Activated naive CD4-positive, alpha-beta T cell treated with anti-CD3 and anti-CD28 coated beads for 36 hours (primary cell): ENCODE results near the gene SLC22A13. TPM values are rescaled to one million over a fixed set of nuclear protein-coding genes. Genes with fewer than 3 reads are reported as not detected.
"Not testable (repeated sequence)": the region's sequence is repeated elsewhere in the genome, so short reads cannot be mapped to it uniquely, and the experiment has no call there.

Source experiments
- CTCF ChIA-PET: fragments of 350-600 bp; sonication (Branson Sonifier 250); formaldehyde crosslinking; loops from one replicate; lab custom pipeline; 2021; ENCODE audit warnings: antibody characterized with exemption; lab: Charles Lee
- DNase-seq: peaks from one replicate; pipeline ENCODE4 v3.0.0-alpha.2; 2020
- H3K27ac Mint-ChIP-seq: one replicate; pipeline ENCODE4 v1.8.0; 2021; ENCODE audit warnings: mild to moderate bottlenecking, mixed read lengths
- H3K27me3 Mint-ChIP-seq: one replicate; pipeline ENCODE4 v1.8.0; 2021; ENCODE audit warnings: low read depth, mixed read lengths
- H3K36me3 Mint-ChIP-seq: one replicate; pipeline ENCODE4 v1.8.0; 2021; ENCODE audit warnings: low read depth, mixed read lengths
- H3K4me1 Mint-ChIP-seq: one replicate; pipeline ENCODE4 v1.8.0; 2021; ENCODE audit warnings: low read depth, mixed read lengths
- H3K4me3 Mint-ChIP-seq: one replicate; pipeline ENCODE4 v1.8.0; 2021; ENCODE audit warnings: mild to moderate bottlenecking, moderate library complexity, mixed read lengths
- H3K9me3 Mint-ChIP-seq: one replicate; pipeline ENCODE4 v1.8.0; 2021; ENCODE audit warnings: mixed read lengths
- intact Hi-C: fragments of 100-400 bp; cut with micrococcal nuclease; formaldehyde crosslinking; loops from one replicate; pipeline ENCODE4 v1.15.1; 2023
- total RNA-seq, 2 experiments: library from RNA; stranded (reverse); gene quantifications; one replicate each; pipeline ENCODE4 v1.2.3, GENCODE V29; 2021

The SLC22A13 gene
- total RNA-seq, 2 experiments from 2014 or later, result not detected

DNA sequence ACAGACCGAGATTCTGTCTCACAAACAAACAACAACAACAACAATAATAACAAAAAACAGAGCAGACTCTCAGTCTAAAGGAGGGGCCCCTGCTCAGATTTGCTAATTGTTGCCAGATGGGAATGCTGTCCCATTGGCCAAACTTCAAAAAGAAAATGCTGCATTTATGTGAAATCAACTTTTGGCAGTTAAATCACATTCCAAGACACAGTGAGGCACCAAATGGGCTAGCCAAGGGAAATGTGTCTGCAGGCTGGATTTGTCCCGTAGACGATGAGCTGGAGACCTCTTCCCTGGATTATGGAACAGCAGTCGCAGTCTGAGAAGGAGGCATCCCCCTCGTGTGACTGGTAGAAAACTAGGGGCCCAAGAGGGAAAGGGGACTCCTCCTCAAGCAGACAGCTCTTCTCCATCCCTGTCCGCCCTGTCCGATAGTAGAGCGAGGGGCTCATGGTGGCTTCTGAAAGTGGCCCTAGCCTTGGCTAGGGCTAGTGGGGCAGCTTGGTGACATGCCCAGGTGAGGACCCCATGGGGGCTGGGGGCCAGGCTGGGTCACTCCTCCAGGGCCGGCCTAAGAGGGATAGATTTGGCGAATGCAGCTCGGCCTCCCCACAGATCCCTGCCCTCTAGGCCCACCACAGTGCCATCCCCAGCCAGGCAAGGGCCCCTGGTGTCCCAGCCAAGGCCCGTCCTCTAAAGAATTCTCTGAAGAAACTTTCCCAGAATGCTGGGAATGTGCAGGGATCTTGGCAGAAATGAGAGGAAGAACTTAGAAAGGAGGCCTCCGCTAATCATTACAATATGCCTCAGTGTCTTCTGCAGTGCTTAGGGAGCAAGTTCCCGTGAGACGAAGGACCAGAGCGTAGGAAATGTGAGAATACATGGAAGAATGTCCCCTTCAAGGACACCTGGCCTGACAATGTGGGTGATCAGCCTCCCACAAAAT lies 18.5 kb downstream of the SLC22A13 start:
- DNase-seq, result no peak
- H3K27me3 Mint-ChIP-seq, result no peaks in the 10 kb centered on the region
- no peak overlapping the region for H3K27ac Mint-ChIP-seq
- H3K4me3 Mint-ChIP-seq, result no peak overlapping the region
- intact Hi-C loops, result loop anchor here (5.0 kb wide), 1 partner anchor 167 kb away; no protein-coding TSS in a partner anchor
- H3K4me1 Mint-ChIP-seq, result no peaks in the 10 kb centered on the region
- CTCF ChIA-PET, result no interaction called here
- H3K9me3 Mint-ChIP-seq, result no peaks in the 10 kb centered on the region
- no peaks in the 10 kb centered on the region for H3K36me3 Mint-ChIP-seq

DNA sequence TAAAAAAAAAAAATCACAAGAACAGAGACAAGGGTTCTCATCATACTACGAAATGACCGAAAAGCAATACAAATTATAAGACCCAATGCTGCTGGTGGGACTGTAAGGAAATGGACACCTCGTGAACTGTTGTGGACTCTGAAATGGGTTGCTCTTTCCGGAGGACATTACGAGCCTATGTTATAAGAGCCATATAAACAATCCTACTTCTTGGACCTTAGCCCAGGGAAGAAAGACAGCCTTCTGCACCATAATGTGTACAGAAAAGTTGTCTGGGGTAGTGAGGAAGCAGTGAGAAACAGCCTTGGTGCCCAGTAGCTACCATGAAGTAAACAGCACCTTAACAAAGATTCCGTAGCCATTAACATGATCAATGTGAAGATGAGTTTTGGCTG lies 19.1 kb downstream of the SLC22A13 start:
- no peaks in the 10 kb centered on the region for H3K36me3 Mint-ChIP-seq
- intact Hi-C loops, result loop anchor here (5.0 kb wide), 1 partner anchor 167 kb away; no protein-coding TSS in a partner anchor
- H3K4me1 Mint-ChIP-seq, result no peaks in the 10 kb centered on the region
- CTCF ChIA-PET, result no interaction called here
- H3K9me3 Mint-ChIP-seq, result no peaks in the 10 kb centered on the region
- no peak for DNase-seq
- no peak overlapping the region for H3K27ac Mint-ChIP-seq
- H3K4me3 Mint-ChIP-seq, result no peak overlapping the region
- H3K27me3 Mint-ChIP-seq, result no peaks in the 10 kb centered on the region

DNA sequence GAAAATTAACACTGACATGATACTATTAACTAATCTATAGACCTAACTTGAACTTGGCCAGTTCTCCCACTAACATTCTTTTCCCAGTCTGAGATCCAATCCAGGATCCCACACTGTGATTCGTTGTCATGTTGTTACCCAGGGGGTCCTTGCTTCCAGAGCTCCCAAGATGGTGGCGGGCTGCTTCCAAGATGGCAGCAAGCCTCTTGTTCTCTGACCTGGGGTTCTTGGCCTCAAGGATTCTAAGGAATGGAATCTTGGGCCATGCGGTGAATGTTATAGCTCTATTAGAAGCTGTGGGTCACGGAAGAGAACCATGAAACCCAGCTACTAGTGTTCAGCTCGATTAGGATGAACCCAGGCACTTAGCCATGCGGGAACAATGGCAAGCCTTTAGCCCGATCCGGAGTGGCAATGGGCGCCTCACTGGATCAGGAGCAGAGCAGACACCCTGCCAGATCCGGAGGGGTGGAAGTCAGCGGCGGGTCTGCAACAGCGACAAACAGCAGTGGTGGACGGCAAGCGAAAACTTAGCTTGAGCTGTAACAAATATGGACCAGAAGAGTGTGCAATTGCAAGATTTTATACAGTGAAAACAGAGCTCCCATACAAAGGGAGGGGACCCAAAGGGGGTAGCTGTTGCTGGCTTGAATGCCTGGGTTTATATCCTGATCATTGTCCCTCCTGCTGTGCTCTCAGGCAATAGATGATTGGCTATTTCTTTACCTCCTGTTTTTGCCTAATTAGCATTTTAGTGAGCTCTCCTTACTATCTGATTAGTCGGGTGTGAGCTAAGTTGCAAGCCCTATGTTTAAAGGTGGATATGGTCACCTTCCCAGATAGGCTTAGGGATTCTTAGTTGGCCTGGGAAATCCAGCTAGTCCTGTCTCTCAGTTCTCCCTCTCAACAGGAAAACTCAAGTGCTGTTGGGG lies 23.9 kb downstream of the SLC22A13 start:
- H3K4me3 Mint-ChIP-seq, H3K4me1 Mint-ChIP-seq, intact Hi-C loops, H3K27ac Mint-ChIP-seq, H3K36me3 Mint-ChIP-seq, DNase-seq, H3K9me3 Mint-ChIP-seq, H3K27me3 Mint-ChIP-seq: not testable (repeated sequence)
- CTCF ChIA-PET, result interaction anchor here (0.7 to 1.1 kb wide), 3 partner anchors 21 to 191 kb away, joined by 3 read pairs; no protein-coding TSS in a partner anchor

DNA sequence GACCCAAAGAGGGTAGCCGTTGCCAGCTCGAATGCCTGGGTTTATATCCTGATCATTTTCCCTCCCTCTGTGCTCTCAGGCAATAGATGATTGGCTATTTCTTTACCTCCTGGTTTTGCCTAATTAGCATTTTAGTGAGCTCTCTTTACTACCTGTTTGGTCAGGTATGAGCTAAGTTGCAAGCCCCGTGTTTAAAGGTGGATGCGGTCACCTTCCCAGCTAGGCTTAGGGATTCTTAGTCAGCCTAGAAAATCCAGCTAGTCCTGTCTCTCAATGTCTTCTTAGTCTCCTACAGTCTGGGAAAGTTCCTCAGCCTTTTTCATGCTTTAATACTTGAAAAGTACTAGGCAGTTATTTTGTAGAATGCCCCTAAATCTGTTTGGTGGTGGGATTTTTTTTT lies 31.4 kb downstream of the SLC22A13 start:
- H3K27me3 Mint-ChIP-seq, H3K27ac Mint-ChIP-seq, H3K36me3 Mint-ChIP-seq, H3K9me3 Mint-ChIP-seq, H3K4me3 Mint-ChIP-seq, H3K4me1 Mint-ChIP-seq, DNase-seq: not testable (repeated sequence)
- CTCF ChIA-PET, result interaction anchor here (0.7 to 3.3 kb wide), 5 partner anchors 16 to 180 kb away, joined by 3 to 24 read pairs (median 3); no protein-coding TSS in a partner anchor
- intact Hi-C loops, result loop anchor here (5.0 kb wide), 1 partner anchor 160 kb away; the partner anchor contains the start of genes ACAA1 and MYD88

DNA sequence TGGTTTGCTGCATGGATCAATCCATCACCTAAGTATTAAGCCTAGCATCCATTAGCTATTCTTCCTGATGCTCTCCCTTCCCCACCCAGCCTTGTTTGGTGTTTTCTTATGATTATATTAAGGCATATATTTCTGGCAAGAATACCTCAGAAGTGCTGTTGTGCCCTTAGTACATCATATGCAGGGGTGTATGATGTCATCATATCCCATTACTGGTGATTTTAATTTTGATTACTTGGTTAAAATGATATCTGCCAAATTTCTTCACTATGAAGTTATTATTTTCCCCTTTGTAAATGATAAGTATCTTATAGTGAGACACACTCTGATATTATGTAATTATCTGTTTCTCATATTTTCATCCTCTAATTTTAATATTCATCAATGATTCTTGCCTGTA lies 31.9 kb downstream of the SLC22A13 start:
- DNase-seq, result no peak
- no peak overlapping the region for H3K4me3 Mint-ChIP-seq
- intact Hi-C loops, result loop anchor here (5.0 kb wide), 1 partner anchor 160 kb away; the partner anchor contains the start of genes ACAA1 and MYD88
- H3K27me3 Mint-ChIP-seq, result peaks cover 6% of the 10 kb centered on the region
- H3K27ac Mint-ChIP-seq, result no peak overlapping the region
- H3K9me3 Mint-ChIP-seq, result no peaks in the 10 kb centered on the region
- H3K36me3 Mint-ChIP-seq, result no peaks in the 10 kb centered on the region
- CTCF ChIA-PET, result interaction anchor here (0.7 to 3.3 kb wide), 15 partner anchors 10 to 328 kb away, joined by 3 to 24 read pairs (median 4); partner anchors contain the start of gene EXOG
- no peaks in the 10 kb centered on the region for H3K4me1 Mint-ChIP-seq

DNA sequence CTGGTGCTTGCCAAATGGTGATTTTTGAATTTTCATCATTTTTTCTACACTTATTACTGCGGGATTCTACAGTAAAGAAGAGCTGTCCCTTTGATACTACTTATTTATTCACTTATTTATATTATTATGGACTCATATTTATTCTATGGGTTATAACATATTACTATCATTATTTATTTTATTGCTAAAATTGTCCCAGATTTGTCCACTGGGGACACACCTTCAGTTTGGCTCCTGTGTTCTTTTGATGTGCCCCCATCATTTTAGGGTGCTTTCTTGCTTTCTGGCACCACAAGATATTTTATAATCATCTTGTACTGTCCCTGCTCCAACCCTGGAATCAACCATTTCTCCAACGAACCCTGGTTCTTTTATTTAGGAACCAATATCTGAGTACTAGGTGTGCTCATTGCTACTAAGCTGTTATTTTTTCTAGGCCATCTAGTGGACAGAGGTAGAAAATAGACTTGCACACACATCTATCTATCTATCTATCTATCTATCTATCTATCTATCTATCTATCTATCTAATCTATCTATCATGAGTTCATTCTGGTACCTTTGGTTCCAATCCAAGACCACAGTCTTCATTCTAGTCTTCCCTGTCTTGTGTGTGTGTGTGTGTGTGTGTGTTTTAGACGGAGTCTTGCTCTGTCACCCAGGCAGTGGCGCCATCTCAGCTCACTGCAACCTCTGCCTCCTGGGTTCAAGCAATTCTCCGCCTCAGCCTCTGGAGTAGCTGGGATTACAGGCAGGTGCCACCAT lies 32.5 kb downstream of the SLC22A13 start:
- Mint-ChIP-seq H3K36me3 (no peaks in the 10 kb centered on the region), H3K27ac (no peak overlapping the region), H3K4me3 (no peak overlapping the region), H3K27me3 (peaks cover 6% of the 10 kb centered on the region), H3K4me1 (no peaks in the 10 kb centered on the region), H3K9me3 (no peaks in the 10 kb centered on the region)
- CTCF ChIA-PET, result interaction anchor here (0.7 to 3.3 kb wide), 19 partner anchors 11 to 329 kb away, joined by 3 to 24 read pairs (median 4); partner anchors contain the start of genes EXOG and SLC22A14
- DNase-seq, result no peak
- intact Hi-C loops, result loop anchor here (1.0 to 5.0 kb wide), 2 partner anchors 161 to 180 kb away; partner anchors contain the start of genes ACAA1 and MYD88

DNA sequence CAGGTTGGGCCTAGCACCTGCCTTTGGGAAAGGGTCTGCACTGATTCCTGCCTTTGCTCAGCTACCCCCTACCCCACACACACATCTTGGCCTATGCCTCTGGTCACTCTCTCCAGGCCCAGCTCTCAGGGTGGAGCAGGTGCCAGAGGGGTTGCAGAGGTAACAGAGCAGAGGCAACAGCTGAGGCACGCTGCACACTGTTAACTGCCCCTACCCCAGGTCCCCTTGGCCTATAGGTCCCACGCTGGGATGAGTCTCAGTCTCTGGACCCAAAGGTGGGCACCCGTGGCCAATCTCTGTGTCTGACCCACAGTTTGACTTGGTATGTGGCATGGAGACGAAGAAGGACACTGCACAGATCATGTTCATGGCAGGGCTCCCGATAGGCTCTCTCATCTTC lies 41.3 kb downstream of the SLC22A13 start:
- Mint-ChIP-seq H3K36me3 (no peaks in the 10 kb centered on the region), H3K4me3 (no peak overlapping the region), H3K27me3 (no peaks in the 10 kb centered on the region), H3K4me1 (no peaks in the 10 kb centered on the region), H3K27ac (no peak overlapping the region), H3K9me3 (peaks cover 2% of the 10 kb centered on the region)
- CTCF ChIA-PET, result no interaction called here
- no peak for DNase-seq
- intact Hi-C loops, result no loop called here

DNA sequence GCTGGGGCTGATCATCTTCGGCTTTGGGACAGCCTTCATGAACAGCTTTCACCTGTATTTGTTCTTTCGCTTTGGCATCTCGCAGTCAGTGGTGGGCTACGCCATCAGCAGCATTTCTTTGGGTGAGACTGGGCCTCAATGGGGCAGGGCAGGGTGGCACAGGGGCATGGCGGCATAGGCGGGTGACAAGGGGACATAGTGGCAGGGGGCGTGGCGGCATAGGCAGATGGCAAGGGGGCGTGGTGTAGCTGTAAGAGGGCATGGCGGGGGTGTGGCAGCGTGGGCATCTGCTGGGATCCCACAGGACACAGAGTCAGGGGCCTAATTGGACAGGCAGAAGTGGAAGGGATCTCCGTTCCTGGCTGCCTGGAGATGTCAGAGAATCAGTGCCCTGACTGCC lies 42.0 kb downstream of the SLC22A13 start:
- no peaks in the 10 kb centered on the region for H3K36me3 Mint-ChIP-seq
- no peak for DNase-seq
- no peaks in the 10 kb centered on the region for H3K27me3 Mint-ChIP-seq
- intact Hi-C loops, result no loop called here
- peaks cover 2% of the 10 kb centered on the region for H3K9me3 Mint-ChIP-seq
- no peak overlapping the region for H3K27ac Mint-ChIP-seq
- no peaks in the 10 kb centered on the region for H3K4me1 Mint-ChIP-seq
- H3K4me3 Mint-ChIP-seq, result no peak overlapping the region
- CTCF ChIA-PET, result no interaction called here

DNA sequence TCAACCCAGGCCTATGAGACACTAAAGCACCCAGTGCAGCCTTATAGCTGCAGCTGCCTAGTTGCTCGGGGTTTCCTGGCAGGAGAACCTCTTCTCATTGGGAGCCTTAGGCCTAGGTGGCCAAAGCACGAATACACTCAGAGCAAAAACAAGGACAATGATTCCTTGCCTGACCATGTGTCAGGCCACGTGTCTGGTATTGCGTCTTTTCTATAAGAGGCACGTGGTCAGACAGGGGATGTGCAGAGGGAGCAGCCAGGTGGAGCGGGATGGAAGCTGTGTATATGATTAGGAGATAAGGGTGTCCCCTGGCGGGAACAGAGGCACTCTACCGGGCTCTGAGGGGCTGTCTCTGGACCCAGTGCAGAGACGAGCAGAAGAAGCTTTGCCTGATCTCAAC lies 42.8 kb downstream of the SLC22A13 start:
- no peak overlapping the region for H3K27ac Mint-ChIP-seq
- intact Hi-C loops, result no loop called here
- no peaks in the 10 kb centered on the region for H3K4me1 Mint-ChIP-seq

DNA sequence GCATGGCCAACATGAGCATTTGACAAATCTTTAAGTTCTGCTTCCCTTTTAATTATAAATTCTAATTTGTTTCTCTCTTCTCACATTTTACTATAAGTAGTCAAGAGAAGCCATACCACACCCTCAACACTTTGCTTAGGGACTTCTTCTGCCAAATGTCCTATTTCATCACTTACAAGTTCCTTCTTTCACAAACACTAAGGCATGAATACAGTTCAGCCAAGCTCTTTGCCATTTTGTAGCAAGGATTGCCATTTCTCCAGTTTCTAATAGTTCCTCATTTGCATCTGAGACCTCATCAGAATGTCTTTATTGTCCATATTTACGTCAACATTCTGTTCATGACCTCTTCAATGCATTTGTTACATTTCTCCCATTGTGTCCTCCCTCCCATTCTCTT lies 45.9 kb downstream of the SLC22A13 start:
- H3K4me1 Mint-ChIP-seq, result no peaks in the 10 kb centered on the region
- CTCF ChIA-PET, result no interaction called here
- intact Hi-C loops, result no loop called here
- no peak overlapping the region for H3K4me3 Mint-ChIP-seq
- H3K27ac Mint-ChIP-seq, result no peak overlapping the region
- no peaks in the 10 kb centered on the region for H3K36me3 Mint-ChIP-seq
- no peak for DNase-seq
- no peaks in the 10 kb centered on the region for H3K27me3 Mint-ChIP-seq
- H3K9me3 Mint-ChIP-seq, result no peaks in the 10 kb centered on the region

More for the DNA sequence above, 42.8 kb downstream of the SLC22A13 start:
- CTCF ChIA-PET, result no interaction called here
- Mint-ChIP-seq H3K9me3 (peaks cover 2% of the 10 kb centered on the region), H3K4me3 (no peak overlapping the region), H3K27me3 (no peaks in the 10 kb centered on the region), H3K36me3 (no peaks in the 10 kb centered on the region)
- DNase-seq, result no peak

DNA sequence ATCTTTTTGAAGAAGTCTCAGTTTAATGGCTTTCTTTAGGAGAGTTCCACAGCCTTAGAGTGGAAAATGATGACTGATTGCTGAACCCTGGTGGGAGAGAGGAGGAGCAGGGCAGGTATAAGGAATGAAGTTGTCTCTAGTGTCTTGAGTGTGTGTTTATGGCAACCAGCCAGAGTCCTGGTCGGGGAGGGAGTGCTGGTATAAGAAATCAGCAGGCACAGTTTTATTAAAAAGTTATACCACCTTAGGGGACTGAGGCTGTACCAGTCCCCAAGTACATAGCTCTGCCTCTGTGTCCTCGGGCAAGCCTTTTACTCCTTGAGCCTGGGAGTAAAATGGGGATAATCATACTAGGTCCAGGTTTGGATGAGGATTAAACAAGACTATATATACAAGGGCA lies 46.3 kb downstream of the SLC22A13 start:
- CTCF ChIA-PET, result no interaction called here
- H3K36me3 Mint-ChIP-seq, result no peaks in the 10 kb centered on the region
- H3K27ac Mint-ChIP-seq, result no peak overlapping the region
- H3K9me3 Mint-ChIP-seq, result no peaks in the 10 kb centered on the region
- intact Hi-C loops, result no loop called here
- H3K4me1 Mint-ChIP-seq, result no peaks in the 10 kb centered on the region
- H3K27me3 Mint-ChIP-seq, result no peaks in the 10 kb centered on the region
- no peak for DNase-seq
- H3K4me3 Mint-ChIP-seq, result no peak overlapping the region
